ENCODE data around the gene MTF1. TPM values are rescaled to one million over a fixed set of nuclear protein-coding genes. Genes with fewer than 3 reads are reported as not detected.
"Not testable (repeated sequence)": the region's sequence is repeated elsewhere in the genome, so short reads cannot be mapped to it uniquely, and the experiment has no call there.

Gene MTF1
- polyA plus RNA-seq (2011; rRNA removed) (6.8 and 8.6 TPM in 2 replicates), polyA minus RNA-seq (2011; rRNA and poly(A)+ RNA removed) (11.2 and 13.0 TPM in 2 replicates)

- POLR2A ChIA-PET: interaction anchor here (0.5 to 2.0 kb wide), 6 partner anchors 9 to 868 kb away, joined by 3 to 22 read pairs (median 4); partner anchors contain the start of genes C1orf122 and YRDC
- TF ChIP-seq CTCF (IDR thresholded peaks at IDR 0.05; ENCODE audit: low read depth, low read length): peak; percentile 89
- Histone ChIP-seq H3K27ac (ENCODE audit: low read depth, low read length) (peak within 1 kb of the TSS; percentile 86), H3K4me3 (ENCODE audit: low read depth, low read length) (peak within 1 kb of the TSS; percentile 100), H3K9me3 (ENCODE audit: control insufficient read depth, insufficient read depth, low read length) (no peaks in the 10 kb centered on the region; the same call in 1 of the 2 replicates), H3K27me3 (ENCODE audit: control insufficient read depth, insufficient read depth, low read length) (no peaks in the 10 kb centered on the region)
- peak; percentile 87 for DNase-seq (ENCODE audit: low read depth, low spot score)
- CTCF ChIA-PET: interaction anchor here (0.6 to 3.7 kb wide), 60 partner anchors 8 to 1210 kb away, joined by 3 to 70 read pairs (median 5); partner anchors contain the start of genes C1orf122, CDCA8, INPP5B and MEAF6
Observed at GRCh38 chr1:37859507-37860345, at the start of gene MTF1. Gene MTF1, minus strand, starts transcription at chr1:37859592. Its CDS starts 1,934 bp downstream, at chr1:37857658.

GRCh38 chr1:37908531-37908930, 49.1 kb upstream of the MTF1 start:
- H3K27ac ChIP-seq (ENCODE audit: low read depth, low read length); H3K4me3 ChIP-seq (ENCODE audit: low read depth, low read length); H3K27me3 ChIP-seq (ENCODE audit: control insufficient read depth, insufficient read depth, low read length); DNase-seq (ENCODE audit: low read depth, low spot score); H3K9me3 ChIP-seq (ENCODE audit: control insufficient read depth, insufficient read depth, low read length); CTCF ChIA-PET: not testable (repeated sequence)
- POLR2A ChIA-PET: interaction anchor here (0.6 kb wide), 1 partner anchor 928 kb away, joined by 5 read pairs; no protein-coding TSS in a partner anchor

- CTCF ChIA-PET: not testable (repeated sequence)
- POLR2A ChIA-PET: interaction anchor here (0.6 to 1.0 kb wide), 2 partner anchors 25 to 929 kb away, joined by 5 to 6 read pairs; no protein-coding TSS in a partner anchor
Observed at GRCh38 chr1:37907416-37908125, 48.2 kb upstream of the MTF1 start.

GRCh38 chr1:37906591-37906990, 47.2 kb upstream of the MTF1 start:
- POLR2A ChIA-PET: interaction anchor here (1.0 kb wide), 1 partner anchor 26 kb away, joined by 6 read pairs; no protein-coding TSS in a partner anchor
- H3K27ac ChIP-seq (ENCODE audit: low read depth, low read length); H3K4me3 ChIP-seq (ENCODE audit: low read depth, low read length); DNase-seq (ENCODE audit: low read depth, low spot score); H3K9me3 ChIP-seq (ENCODE audit: control insufficient read depth, insufficient read depth, low read length); CTCF ChIA-PET; H3K27me3 ChIP-seq (ENCODE audit: control insufficient read depth, insufficient read depth, low read length): not testable (repeated sequence)

More at GRCh38 chr1:37907416-37908125, 48.2 kb upstream of the MTF1 start:
- not testable (repeated sequence) for H3K27me3 ChIP-seq (ENCODE audit: control insufficient read depth, insufficient read depth, low read length); H3K27ac ChIP-seq (ENCODE audit: low read depth, low read length); H3K9me3 ChIP-seq (ENCODE audit: control insufficient read depth, insufficient read depth, low read length); DNase-seq (ENCODE audit: low read depth, low spot score); H3K4me3 ChIP-seq (ENCODE audit: low read depth, low read length)

GRCh38 chr1:37905727-37906126, 46.3 kb upstream of the MTF1 start:
- no peaks in the 10 kb centered on the region for H3K27me3 ChIP-seq (ENCODE audit: control insufficient read depth, insufficient read depth, low read length)
- no peak overlapping the region for H3K4me3 ChIP-seq (ENCODE audit: low read depth, low read length)
- ChIA-PET CTCF (interaction anchor here (1.0 kb wide), 1 partner anchor 46 kb away, joined by 3 read pairs; no protein-coding TSS in a partner anchor), POLR2A (no interaction called here)
- TF ChIP-seq CTCF (IDR thresholded peaks at IDR 0.05; ENCODE audit: low read depth, low read length): no peak
- H3K9me3 ChIP-seq (ENCODE audit: control insufficient read depth, insufficient read depth, low read length): no peaks in the 10 kb centered on the region
- no peak for DNase-seq (ENCODE audit: low read depth, low spot score)
- no peak overlapping the region for H3K27ac ChIP-seq (ENCODE audit: low read depth, low read length)

GRCh38 chr1:37903921-37904320, 44.5 kb upstream of the MTF1 start:
- POLR2A ChIA-PET; H3K27ac ChIP-seq (ENCODE audit: low read depth, low read length); H3K27me3 ChIP-seq (ENCODE audit: control insufficient read depth, insufficient read depth, low read length); H3K4me3 ChIP-seq (ENCODE audit: low read depth, low read length); H3K9me3 ChIP-seq (ENCODE audit: control insufficient read depth, insufficient read depth, low read length); DNase-seq (ENCODE audit: low read depth, low spot score): not testable (repeated sequence)
- CTCF ChIA-PET: interaction anchor here (4.6 kb wide), 1 partner anchor 44 kb away, joined by 14 read pairs; no protein-coding TSS in a partner anchor

Data from AG04450 (cell line).